ENCODE results near the gene HOXB4.

Gene HOXB4

DNA sequence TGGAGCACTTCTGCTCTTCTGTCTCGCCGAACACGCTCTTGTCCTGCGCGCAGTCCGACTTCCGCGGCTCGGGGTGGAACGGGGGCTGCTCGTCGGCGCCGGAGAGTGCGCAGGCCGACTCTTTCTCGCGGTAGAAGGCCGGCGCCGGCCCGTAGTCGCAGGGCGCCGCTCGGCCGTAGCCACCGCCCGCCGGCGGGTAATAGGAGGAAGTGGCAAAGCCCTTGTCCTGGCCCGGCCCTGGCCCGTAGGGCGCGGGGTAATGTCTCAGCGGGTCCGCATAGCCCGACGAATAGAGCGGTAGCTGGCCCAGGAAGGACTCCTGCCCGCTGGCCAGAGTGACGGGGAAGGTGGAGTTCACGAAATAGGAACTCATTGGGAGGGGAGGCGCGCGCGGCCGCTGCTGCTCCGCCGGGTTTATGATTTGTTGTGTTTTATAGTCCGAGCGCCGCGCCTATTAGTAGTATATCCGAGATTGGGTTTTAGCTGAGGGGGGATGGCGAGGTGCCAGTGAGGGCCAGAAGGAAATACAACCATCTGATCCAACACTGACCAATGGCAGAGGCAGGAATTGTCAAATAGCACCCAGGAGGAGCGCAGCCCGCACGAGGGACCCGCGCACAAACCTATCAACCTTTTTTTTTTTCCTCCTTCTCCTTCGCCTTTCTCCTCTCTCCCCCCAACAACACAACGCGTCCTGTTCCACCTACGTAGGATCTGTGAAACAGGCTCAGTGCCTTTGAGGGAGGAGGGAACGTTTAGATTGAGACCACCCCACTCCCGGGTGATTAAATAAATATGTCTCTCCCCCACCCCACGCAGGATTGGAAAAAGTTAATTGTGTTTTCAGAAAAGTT is 19.9 kb upstream of the HOXB4 start:
- Histone ChIP-seq H3K4me3 (ENCODE audit: low read length in 2 of 2) (peak overlapping the region; percentile 60 to 75), H3K9ac (ENCODE audit: low read length in 2 of 2) (peak overlapping the region; percentile 17 to 42), H3K9me3 (ENCODE audit: control insufficient read depth in 2 of 2, low read length in 2 of 2) (no peaks in the 10 kb centered on the region), H3K27ac (ENCODE audit: low read length) (no peak overlapping the region), H3K4me1 (ENCODE audit: control insufficient read depth, insufficient read depth, low read length) (peaks cover 43% of the 10 kb centered on the region), H3K36me3 (ENCODE audit: control insufficient read depth in 2 of 2, insufficient read depth in 2 of 2, low read length in 2 of 2) (no peaks in the 10 kb centered on the region), H3K27me3 (ENCODE audit: control insufficient read depth in 1 of 2, insufficient read depth in 2 of 2, low read length in 2 of 2) (peaks cover 74 to 97% of the 10 kb centered on the region in 2 donors)

DNA sequence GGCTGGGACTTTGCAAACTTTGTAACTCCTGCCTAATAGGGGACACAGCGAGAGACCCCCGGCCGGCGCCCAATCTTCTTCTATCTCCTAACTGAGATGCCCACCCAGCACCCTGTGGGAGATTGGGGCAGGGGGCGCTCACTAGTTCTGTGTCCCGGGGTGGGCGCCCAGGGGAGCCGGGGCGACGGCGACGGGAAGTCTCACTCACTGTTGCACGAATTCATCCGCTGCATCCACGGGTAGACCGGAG is 19.3 kb upstream of the HOXB4 start:
- Histone ChIP-seq H3K4me1 (ENCODE audit: control insufficient read depth, insufficient read depth, low read length) (peaks cover 47% of the 10 kb centered on the region), H3K36me3 (ENCODE audit: control insufficient read depth in 2 of 2, insufficient read depth in 2 of 2, low read length in 2 of 2) (no peaks in the 10 kb centered on the region), H3K9me3 (ENCODE audit: control insufficient read depth in 2 of 2, low read length in 2 of 2) (no peaks in the 10 kb centered on the region), H3K9ac (ENCODE audit: low read length in 2 of 2) (peak overlapping the region; percentile 17 to 42), H3K27me3 (ENCODE audit: control insufficient read depth in 1 of 2, insufficient read depth in 2 of 2, low read length in 2 of 2) (peaks cover 70 to 96% of the 10 kb centered on the region in 2 donors), H3K4me3 (ENCODE audit: low read length in 2 of 2) (peak overlapping the region; percentile 60 to 75), H3K27ac (ENCODE audit: low read length) (no peak overlapping the region)

DNA sequence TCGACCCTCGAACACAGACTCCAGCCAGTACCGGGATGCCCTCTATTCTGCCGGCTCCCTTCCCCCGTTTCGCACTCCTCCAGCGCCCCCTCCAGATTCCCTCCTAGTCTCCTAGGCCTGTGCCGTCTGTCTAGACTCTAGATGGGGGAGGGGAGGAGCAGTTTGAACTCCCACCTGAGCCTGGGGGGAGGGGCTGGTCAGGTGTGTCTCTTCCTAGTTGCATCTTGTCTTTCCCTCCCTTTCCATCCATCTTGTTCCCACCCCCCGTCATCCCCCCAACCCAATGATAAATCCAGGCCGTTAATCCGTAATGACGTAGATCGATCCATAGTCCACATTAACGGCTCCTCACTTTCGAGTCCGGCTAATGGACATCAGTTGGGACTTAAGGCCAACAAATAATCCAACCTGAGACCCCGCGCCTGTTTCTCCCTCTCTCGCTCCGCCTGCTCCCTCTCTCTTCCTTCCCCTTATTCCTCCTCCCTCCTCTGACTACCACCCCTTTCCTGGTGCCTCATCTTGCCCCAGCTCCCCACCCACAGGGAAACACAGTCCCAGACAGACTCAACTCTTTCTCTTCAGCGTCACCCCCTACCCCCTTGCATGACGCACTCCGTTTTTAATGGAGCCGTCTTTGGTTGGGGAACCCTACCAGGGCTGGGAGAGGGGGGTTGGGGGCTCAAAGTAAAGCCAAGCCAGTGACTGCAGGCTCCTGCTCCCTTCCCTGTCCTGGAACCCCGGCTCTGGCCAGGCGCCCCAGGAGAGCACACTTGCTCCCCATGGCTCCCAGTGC is 18.8 kb upstream of the HOXB4 start:
- Histone ChIP-seq H3K36me3 (ENCODE audit: control insufficient read depth in 2 of 2, insufficient read depth in 2 of 2, low read length in 2 of 2) (no peaks in the 10 kb centered on the region), H3K4me3 (ENCODE audit: low read length in 2 of 2) (peak overlapping the region in 1 of 2 donors; percentile 75), H3K9me3 (ENCODE audit: control insufficient read depth in 2 of 2, low read length in 2 of 2) (no peaks in the 10 kb centered on the region), H3K27ac (ENCODE audit: low read length) (no peak overlapping the region), H3K9ac (ENCODE audit: low read length in 2 of 2) (peak overlapping the region in 1 of 2 donors; percentile 15), H3K4me1 (ENCODE audit: control insufficient read depth, insufficient read depth, low read length) (peaks cover 49% of the 10 kb centered on the region), H3K27me3 (ENCODE audit: control insufficient read depth in 1 of 2, insufficient read depth in 2 of 2, low read length in 2 of 2) (peaks cover 68 to 96% of the 10 kb centered on the region in 2 donors)

DNA sequence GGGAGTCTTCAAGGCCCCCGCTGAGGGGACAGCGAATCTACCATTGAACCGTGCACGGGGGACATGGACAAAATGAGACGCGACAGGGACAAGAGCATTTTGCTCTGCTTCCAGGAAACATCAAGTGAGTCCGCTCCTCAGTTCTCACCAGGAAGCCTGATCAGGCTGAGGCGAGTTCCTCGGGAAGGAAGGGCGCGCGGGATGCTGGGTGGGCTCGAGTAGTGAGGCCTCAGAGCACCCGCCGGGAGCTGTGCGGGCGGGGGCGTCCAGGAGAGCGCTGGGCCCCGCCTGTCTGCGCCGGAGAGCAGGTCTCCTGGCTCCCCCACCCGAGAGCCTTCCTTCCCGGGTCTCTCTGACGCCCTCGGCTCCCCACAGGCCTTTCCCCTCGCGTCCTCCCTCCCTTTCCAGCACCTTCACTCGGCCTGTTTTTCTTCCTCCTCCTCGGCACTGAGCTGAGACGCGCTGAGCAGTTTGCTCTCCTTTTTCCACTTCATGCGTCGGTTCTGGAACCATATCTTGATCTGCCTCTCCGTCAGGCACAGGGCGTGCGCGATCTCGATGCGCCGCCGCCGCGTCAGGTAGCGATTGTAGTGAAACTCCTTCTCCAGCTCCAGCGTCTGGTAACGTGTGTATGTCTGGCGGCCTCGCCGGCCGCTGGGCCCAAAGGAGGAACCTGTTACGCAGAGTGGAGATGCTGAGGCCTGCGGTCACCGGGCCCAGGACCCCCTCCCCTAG is 18.0 kb upstream of the HOXB4 start:
- no peak overlapping the region for H3K27ac ChIP-seq (ENCODE audit: low read length)
- H3K9ac ChIP-seq (ENCODE audit: low read length in 2 of 2): no peak overlapping the region
- peaks cover 62 to 93% of the 10 kb centered on the region in 2 donors for H3K27me3 ChIP-seq (ENCODE audit: control insufficient read depth in 1 of 2, insufficient read depth in 2 of 2, low read length in 2 of 2)
- H3K36me3 ChIP-seq (ENCODE audit: control insufficient read depth in 2 of 2, insufficient read depth in 2 of 2, low read length in 2 of 2): no peaks in the 10 kb centered on the region
- H3K4me3 ChIP-seq (ENCODE audit: low read length in 2 of 2): peak overlapping the region in 1 of 2 donors; percentile 75
- H3K9me3 ChIP-seq (ENCODE audit: control insufficient read depth in 2 of 2, low read length in 2 of 2): no peaks in the 10 kb centered on the region
- H3K4me1 ChIP-seq (ENCODE audit: control insufficient read depth, insufficient read depth, low read length): peaks cover 53% of the 10 kb centered on the region

DNA sequence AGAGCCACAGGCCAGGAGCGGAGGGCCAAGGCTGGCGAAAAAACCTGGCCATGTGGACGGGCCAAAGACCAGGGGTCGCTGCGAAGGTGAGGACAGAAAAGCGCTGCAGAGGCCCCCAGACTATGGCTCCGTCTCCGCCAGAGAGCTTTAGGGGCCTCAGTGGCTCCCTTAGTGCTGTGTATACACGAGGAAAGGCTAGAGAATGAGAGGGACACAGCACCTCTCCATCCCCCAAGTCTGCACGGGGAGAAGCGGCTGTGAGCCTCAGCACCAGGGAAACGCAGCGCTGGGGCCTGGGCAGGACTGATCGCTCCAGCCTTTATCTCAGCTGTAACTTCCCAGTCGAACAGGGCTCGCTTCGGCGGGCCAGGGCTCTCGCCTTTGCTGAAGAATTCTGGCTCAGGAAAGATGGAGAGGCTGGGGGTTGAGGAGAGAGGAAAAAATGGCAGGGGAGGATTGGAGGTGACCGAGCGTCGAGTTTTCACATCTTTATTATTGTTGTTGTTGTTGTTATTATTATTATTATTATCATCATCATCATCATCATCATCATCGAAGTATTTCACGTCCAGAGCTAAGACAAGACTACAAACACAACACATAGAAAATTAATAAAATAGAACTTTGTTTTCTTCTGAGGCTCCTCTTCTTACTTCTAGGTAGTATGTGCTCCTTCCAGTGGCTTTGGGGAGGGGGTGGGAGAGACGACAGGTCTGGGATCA is 17.3 kb upstream of the HOXB4 start:
- Histone ChIP-seq H3K4me1 (ENCODE audit: control insufficient read depth, insufficient read depth, low read length) (peaks cover 56% of the 10 kb centered on the region), H3K27me3 (ENCODE audit: control insufficient read depth in 1 of 2, insufficient read depth in 2 of 2, low read length in 2 of 2) (peaks cover 56 to 94% of the 10 kb centered on the region in 2 donors), H3K9ac (ENCODE audit: low read length in 2 of 2) (no peak overlapping the region), H3K36me3 (ENCODE audit: control insufficient read depth in 2 of 2, insufficient read depth in 2 of 2, low read length in 2 of 2) (no peaks in the 10 kb centered on the region), H3K9me3 (ENCODE audit: control insufficient read depth in 2 of 2, low read length in 2 of 2) (no peaks in the 10 kb centered on the region), H3K27ac (ENCODE audit: low read length) (no peak overlapping the region), H3K4me3 (ENCODE audit: low read length in 2 of 2) (no peak overlapping the region)

DNA sequence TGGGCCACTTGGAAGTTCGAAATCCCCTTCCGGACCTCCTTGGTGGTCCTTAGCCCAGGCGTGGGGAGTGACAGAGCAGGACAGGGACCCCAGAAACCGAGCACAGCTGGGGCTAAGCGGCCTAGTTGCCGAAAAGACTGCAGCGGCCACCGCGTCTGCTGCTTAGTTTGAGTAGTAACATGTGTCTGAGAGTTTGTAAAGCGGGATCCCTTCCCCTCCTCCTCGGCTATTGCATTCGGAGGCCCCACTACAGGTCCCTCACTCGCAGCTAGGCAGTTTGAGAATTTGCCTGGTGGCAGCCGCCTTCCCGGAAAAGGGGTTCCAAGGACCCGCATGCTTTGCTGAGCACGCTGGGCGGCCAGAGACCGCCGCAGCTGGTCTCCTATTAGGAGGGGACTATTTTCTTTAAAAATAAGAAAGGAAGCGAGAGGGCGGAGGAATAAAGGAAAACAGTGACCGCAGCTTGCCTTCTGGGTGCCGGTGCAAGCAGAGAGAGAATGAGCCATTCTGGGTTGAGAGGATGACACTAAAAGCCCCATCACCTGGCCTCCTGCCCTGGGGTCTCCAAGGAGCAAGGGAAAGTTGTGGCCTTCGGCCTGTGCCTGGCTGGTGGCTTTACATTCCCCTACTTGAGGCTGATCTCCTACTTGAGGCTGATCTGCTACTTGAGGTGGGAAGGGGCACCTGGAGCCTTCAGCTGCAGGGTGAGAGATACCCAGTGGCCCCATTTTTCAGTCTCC is 16.6 kb upstream of the HOXB4 start:
- Histone ChIP-seq H3K9ac (ENCODE audit: low read length in 2 of 2) (peak overlapping the region in 1 of 2 donors; percentile 29), H3K27me3 (ENCODE audit: control insufficient read depth in 1 of 2, insufficient read depth in 2 of 2, low read length in 2 of 2) (peaks cover 49 to 92% of the 10 kb centered on the region in 2 donors), H3K9me3 (ENCODE audit: control insufficient read depth in 2 of 2, low read length in 2 of 2) (no peaks in the 10 kb centered on the region), H3K4me3 (ENCODE audit: low read length in 2 of 2) (peak overlapping the region in 1 of 2 donors; percentile 79), H3K27ac (ENCODE audit: low read length) (no peak overlapping the region), H3K4me1 (ENCODE audit: control insufficient read depth, insufficient read depth, low read length) (peaks cover 56% of the 10 kb centered on the region), H3K36me3 (ENCODE audit: control insufficient read depth in 2 of 2, insufficient read depth in 2 of 2, low read length in 2 of 2) (no peaks in the 10 kb centered on the region)

DNA sequence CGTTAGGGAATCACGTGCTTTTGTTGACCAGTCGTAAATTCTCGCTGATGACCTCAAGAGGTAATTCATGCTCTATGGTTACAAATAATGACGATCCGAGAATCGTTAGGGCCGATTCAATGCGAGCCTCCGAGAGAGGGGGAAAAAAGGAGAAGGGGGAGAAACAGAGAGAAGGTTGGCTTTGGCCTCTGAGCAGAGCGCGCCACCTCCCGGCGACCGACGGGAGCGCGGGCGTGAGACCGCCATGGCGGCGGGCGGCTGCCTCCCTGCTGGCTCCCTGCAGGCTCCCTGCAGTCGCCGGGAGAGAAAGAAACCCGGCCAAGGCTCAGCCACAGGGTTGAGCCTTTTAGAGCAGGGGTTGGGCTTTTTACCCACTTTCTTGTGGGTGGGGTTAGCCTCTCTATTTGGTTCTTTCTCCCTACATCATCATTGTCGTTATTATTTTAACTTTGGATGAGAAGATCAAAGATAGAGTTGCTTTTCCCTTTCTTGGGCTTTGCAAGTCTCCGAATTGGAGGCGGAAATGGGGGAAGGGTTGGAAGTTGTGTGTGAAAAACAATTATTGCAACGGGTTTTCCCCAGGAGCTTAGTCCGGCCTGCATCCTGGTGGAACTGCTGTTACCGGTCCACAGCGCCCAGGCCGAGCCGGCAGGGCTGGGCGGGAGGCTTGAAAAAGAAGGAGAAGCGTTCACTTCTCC is 15.8 kb upstream of the HOXB4 start:
- Histone ChIP-seq H3K27ac (ENCODE audit: low read length) (no peak overlapping the region), H3K4me1 (ENCODE audit: control insufficient read depth, insufficient read depth, low read length) (peaks cover 56% of the 10 kb centered on the region), H3K9ac (ENCODE audit: low read length in 2 of 2) (peak overlapping the region in 1 of 2 donors; percentile 29), H3K36me3 (ENCODE audit: control insufficient read depth in 2 of 2, insufficient read depth in 2 of 2, low read length in 2 of 2) (no peaks in the 10 kb centered on the region), H3K27me3 (ENCODE audit: control insufficient read depth in 1 of 2, insufficient read depth in 2 of 2, low read length in 2 of 2) (peaks cover 43 to 92% of the 10 kb centered on the region in 2 donors), H3K4me3 (ENCODE audit: low read length in 2 of 2) (peak overlapping the region; percentile 59 to 79), H3K9me3 (ENCODE audit: control insufficient read depth in 2 of 2, low read length in 2 of 2) (no peaks in the 10 kb centered on the region)

DNA sequence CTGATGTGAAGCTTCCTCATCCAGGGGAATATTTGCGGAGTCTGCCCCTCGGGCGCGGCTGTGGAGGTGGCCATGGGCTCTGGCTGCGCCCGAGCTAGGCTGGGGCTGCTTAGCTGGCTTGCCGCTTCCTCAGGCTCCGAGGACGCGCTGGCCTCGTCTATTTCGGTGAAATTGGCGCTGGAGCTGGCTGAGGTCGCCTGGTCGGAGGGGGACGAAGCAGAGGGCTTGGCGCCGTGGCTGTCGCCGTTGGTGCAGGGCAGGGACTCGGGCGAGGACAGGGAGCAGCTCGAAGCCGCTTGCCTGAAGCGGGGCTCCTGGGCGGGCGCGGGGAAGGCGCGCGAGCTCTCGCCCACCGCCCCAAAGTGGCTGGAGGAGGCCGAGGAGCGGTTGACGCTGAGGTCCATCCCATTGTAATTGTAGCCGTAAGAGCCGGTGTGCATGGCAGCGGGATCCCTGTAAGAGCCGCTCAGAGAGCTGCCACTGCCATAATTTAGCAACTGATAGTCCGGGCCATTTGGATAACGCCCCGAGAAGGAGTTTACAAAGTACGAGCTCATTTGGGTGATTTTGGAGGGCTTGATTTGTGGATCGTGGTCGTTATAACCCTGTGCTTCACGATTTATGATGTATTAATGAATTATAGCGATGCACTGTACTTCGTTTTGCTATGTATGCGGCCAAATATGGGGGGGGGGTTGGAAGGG is 15.1 kb upstream of the HOXB4 start, which contains the start of gene HOXB5:
TSS of gene HOXB5 (minus strand) at position 654 of the 704 bp plus-strand sequence. CDS start at position 557, 97 bp downstream.
- H3K27ac ChIP-seq (ENCODE audit: low read length): peak within 1 kb of the TSS; percentile 37
- H3K9me3 ChIP-seq (ENCODE audit: control insufficient read depth in 2 of 2, low read length in 2 of 2): no peaks in the 10 kb centered on the region
- H3K4me3 ChIP-seq (ENCODE audit: low read length in 2 of 2): peak within 1 kb of the TSS; percentile 59 to 79
- H3K27me3 ChIP-seq (ENCODE audit: control insufficient read depth in 1 of 2, insufficient read depth in 2 of 2, low read length in 2 of 2): peaks cover 35 to 88% of the 10 kb centered on the region in 2 donors
- H3K36me3 ChIP-seq (ENCODE audit: control insufficient read depth in 2 of 2, insufficient read depth in 2 of 2, low read length in 2 of 2): no peaks in the 10 kb centered on the region
- peaks cover 54% of the 10 kb centered on the region for H3K4me1 ChIP-seq (ENCODE audit: control insufficient read depth, insufficient read depth, low read length)
- peak within 1 kb of the TSS; percentile 44 to 68 for H3K9ac ChIP-seq (ENCODE audit: low read length in 2 of 2)

DNA sequence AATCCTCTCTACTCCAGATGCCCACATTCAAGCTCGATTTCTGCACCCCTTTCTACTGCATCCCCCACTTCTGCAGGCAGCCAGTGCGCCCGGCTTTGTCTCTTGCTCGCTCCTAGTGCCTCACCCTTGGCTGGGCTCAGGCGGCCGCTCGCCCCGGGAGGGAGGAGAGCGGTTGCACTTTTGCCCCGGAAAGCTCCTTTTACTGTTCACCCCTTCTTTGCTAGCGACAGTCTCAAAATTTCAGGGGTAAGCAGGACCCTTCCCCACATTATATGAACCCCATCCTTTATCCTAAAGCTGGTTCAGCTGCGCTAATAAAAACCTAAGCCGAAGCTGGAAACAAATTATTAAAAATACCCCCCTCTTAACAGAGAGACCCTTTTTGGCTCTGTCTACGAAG is 14.4 kb upstream of the HOXB4 start:
- Histone ChIP-seq H3K9me3 (ENCODE audit: control insufficient read depth in 2 of 2, low read length in 2 of 2) (no peaks in the 10 kb centered on the region), H3K4me1 (ENCODE audit: control insufficient read depth, insufficient read depth, low read length) (peaks cover 47% of the 10 kb centered on the region), H3K27me3 (ENCODE audit: control insufficient read depth in 1 of 2, insufficient read depth in 2 of 2, low read length in 2 of 2) (peaks cover 33 to 87% of the 10 kb centered on the region in 2 donors), H3K9ac (ENCODE audit: low read length in 2 of 2) (peak overlapping the region; percentile 9 to 68), H3K27ac (ENCODE audit: low read length) (peak overlapping the region; percentile 37), H3K4me3 (ENCODE audit: low read length in 2 of 2) (peak overlapping the region; percentile 46 to 79), H3K36me3 (ENCODE audit: control insufficient read depth in 2 of 2, insufficient read depth in 2 of 2, low read length in 2 of 2) (no peaks in the 10 kb centered on the region)

Measured in stomach smooth muscle (tissue), 2 donors.